ENCODE data around the gene STPG2. TPM values are rescaled to one million over a fixed set of nuclear protein-coding genes. Genes with fewer than 3 reads are reported as not detected.

Gene STPG2
- total and polyA plus RNA-seq, 12 donors, result 0.04 to 0.58 (median 0.36) TPM

DNA sequence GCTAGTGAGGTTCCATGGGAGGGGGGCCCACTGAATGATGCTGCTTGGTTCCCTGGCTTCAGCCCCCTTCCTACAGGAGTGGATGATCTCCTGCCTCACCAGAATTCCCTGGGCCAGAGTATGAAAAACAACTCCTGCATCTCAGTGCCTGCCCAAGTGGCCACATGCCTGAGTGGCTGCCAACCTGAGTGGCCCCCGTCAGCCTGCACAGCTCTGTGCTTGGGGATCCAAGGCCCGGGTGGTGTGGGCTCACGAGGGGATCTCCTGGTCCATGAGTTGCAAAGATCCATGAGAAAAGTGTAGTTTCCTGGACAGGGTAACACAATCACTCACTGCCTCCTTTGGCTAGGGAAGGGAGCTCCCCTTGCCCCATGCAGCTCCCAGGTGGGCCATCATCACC is 17.1 kb downstream of the STPG2 start:
- no peak for DNase-seq
- 61 to 97% methylated on average over 3 of the region's 3 CpGs for WGBS, 2 donors
- Histone ChIP-seq H3K27me3 (no peaks in the 10 kb centered on the region), H3K4me1 (no peaks in the 10 kb centered on the region), H3K27ac (no peak overlapping the region), H3K4me3 (no peak overlapping the region), H3K9me3 (peaks cover 0 to 20% (median 0%) of the 10 kb centered on the region in 11 donors), H3K36me3 (no peaks in the 10 kb centered on the region)
- TF ChIP-seq, protein P1, sequence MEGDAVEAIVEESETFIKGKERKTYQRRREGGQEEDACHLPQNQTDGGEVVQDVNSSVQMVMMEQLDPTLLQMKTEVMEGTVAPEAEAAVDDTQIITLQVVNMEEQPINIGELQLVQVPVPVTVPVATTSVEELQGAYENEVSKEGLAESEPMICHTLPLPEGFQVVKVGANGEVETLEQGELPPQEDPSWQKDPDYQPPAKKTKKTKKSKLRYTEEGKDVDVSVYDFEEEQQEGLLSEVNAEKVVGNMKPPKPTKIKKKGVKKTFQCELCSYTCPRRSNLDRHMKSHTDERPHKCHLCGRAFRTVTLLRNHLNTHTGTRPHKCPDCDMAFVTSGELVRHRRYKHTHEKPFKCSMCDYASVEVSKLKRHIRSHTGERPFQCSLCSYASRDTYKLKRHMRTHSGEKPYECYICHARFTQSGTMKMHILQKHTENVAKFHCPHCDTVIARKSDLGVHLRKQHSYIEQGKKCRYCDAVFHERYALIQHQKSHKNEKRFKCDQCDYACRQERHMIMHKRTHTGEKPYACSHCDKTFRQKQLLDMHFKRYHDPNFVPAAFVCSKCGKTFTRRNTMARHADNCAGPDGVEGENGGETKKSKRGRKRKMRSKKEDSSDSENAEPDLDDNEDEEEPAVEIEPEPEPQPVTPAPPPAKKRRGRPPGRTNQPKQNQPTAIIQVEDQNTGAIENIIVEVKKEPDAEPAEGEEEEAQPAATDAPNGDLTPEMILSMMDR (IDR thresholded peaks at IDR 0.05), result no peak
- no peak for ATAC-seq
- intact Hi-C loops (cut with DNase I), result no loop called here

DNA sequence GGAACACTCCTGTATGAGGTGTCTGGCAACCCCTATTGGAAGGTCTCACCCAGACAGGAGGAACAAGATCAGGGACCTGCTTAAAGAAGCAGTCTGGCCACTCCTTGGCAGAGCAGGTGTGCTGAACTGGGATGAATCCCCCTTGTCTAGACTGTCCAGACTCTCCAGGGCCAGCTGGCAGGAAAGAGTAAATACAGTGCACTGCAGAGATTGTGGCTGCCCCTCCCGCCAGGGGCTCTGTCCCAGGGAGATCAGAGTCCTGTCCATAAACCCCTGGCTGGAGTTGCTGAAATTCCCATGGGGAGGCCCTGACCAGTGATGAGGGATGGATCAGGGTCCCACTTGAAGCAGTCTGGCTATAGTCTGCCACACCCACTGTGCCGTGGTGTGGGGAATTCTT is 17.7 kb downstream of the STPG2 start:
- TF ChIP-seq, protein P1 (IDR thresholded peaks at IDR 0.05), result no peak
- no peaks in the 10 kb centered on the region for H3K27me3 ChIP-seq
- no peak overlapping the region for H3K27ac ChIP-seq
- ATAC-seq, result no peak
- H3K9me3 ChIP-seq, result peaks cover 0 to 25% (median 0%) of the 10 kb centered on the region in 11 donors
- intact Hi-C loops (cut with DNase I), result no loop called here
- H3K4me3 ChIP-seq, result no peak overlapping the region
- no peak for DNase-seq
- H3K4me1 ChIP-seq, result no peaks in the 10 kb centered on the region
- H3K36me3 ChIP-seq, result no peaks in the 10 kb centered on the region
- WGBS, 2 donors, result 37 to 80% methylated on average over 2 of the region's 2 CpGs

DNA sequence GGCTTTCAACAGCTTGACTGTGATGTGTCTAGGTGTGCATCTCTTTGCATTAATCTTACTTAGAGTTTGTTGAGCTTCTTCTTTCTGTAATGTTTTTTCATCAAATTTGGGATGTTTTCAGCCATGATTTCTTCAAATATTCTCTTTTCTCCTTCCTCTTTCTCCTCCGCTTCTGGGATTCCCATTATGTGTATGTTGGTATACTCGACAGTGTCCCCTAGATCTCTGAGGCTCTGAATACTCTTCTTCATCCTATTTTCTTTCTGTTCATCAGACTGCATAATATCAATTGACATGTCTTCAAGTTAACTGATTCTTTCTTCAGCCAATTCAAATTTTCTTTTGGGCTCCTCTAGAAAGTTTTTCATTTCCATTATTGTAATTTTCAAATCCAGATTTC is 25.9 kb downstream of the STPG2 start:
- H3K9me3 ChIP-seq, result peaks cover 0 to 38% (median 12%) of the 10 kb centered on the region in 11 donors
- intact Hi-C loops (cut with DNase I), result no loop called here
- H3K27me3 ChIP-seq, result no peaks in the 10 kb centered on the region
- no peak for DNase-seq
- ATAC-seq, result no peak
- TF ChIP-seq, protein P1 (IDR thresholded peaks at IDR 0.05), result no peak
- H3K27ac ChIP-seq, result no peak overlapping the region
- no peak overlapping the region for H3K4me3 ChIP-seq
- H3K36me3 ChIP-seq, result no peaks in the 10 kb centered on the region
- H3K4me1 ChIP-seq, result no peaks in the 10 kb centered on the region
- WGBS, 2 donors, result 89 to 90% methylated on average over 2 of the region's 2 CpGs

DNA sequence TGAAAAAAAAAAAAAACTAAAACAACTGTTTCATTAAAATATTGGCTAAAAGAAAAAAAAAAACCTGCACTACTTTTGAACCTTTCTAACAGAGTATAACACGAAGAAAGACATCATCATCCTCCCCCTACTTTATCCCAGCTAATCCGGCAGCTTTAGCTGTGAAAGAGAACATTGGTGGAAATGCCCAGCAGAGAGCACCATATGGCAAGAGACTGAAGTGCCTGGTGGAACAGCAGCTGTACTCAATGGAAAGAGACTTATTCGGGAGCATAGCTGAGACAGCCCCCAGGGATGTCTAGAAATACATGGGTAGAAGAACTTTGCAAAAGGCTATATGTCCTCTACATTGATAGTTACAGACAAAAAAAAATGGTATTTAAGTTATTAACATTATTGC is 30.3 kb downstream of the STPG2 start:
- ATAC-seq (peak in 6 of 8 donors; percentile 48 to 70 (median 64)), DNase-seq (peak in 1 of 2 donors; percentile 12)
- WGBS, 2 donors, result 14 to 16% methylated on average over 3 of the region's 3 CpGs

More for the DNA sequence above, 30.3 kb downstream of the STPG2 start:
- peaks cover 0 to 12% (median 9%) of the 10 kb centered on the region in 11 donors for H3K9me3 ChIP-seq
- intact Hi-C loops (cut with DNase I), result no loop called here
- TF ChIP-seq, protein P1 (IDR thresholded peaks at IDR 0.05), result peak in 7 of 9 donors; percentile 23 to 63 (median 39)
- H3K27me3 ChIP-seq, result no peaks in the 10 kb centered on the region
- H3K4me3 ChIP-seq, result no peak overlapping the region
- no peaks in the 10 kb centered on the region for H3K4me1 ChIP-seq
- no peaks in the 10 kb centered on the region for H3K36me3 ChIP-seq
- no peak overlapping the region for H3K27ac ChIP-seq

All from heart right ventricle (tissue), 16 donors.